SK-N-SH treated with all-trans-retinoic acid at 6 μM for 48 hours (cell line): Measurements from ENCODE around the gene ACOT2.

Source experiments
- ATAC-seq: fragments of 200-7000 bp; cut with Tn5 transposase; 3 replicates; pipeline ENCODE4 v1.9.1; 2020; ENCODE audit warnings: mild to moderate bottlenecking, moderate library complexity
- ARNTL ChIP-seq: fragments of 450-650 bp; formaldehyde crosslinking; IDR thresholded peaks from 2 replicates; pipeline ENCODE4 v1.5.0; 2020; ENCODE audit warnings: low read depth, mild to moderate bottlenecking, moderate library complexity, borderline replicate concordance
- BACH2 ChIP-seq: fragments of 250-450 bp; sonication (Bioruptor Pico); IDR thresholded peaks from 2 replicates; pipeline ENCODE4 v1.9.0; 2021; ENCODE audit warnings: mild to moderate bottlenecking, borderline replicate concordance
- CSDC2 ChIP-seq: fragments of 250-450 bp; sonication (Bioruptor Pico); IDR thresholded peaks from 2 replicates; pipeline ENCODE4 v1.5.0; 2020; ENCODE audit warnings: mild to moderate bottlenecking, moderate library complexity
- ESRRG ChIP-seq: fragments of 250-450 bp; sonication (Bioruptor Pico); IDR thresholded peaks from 2 replicates; pipeline ENCODE4 v1.6.1; 2021; ENCODE audit warnings: mild to moderate bottlenecking
- OSR1 ChIP-seq: fragments of 250-450 bp; sonication (Bioruptor Pico); IDR thresholded peaks from 2 replicates; pipeline ENCODE4 v1.8.0; 2022; ENCODE audit warnings: moderate library complexity, mild to moderate bottlenecking, inconsistent platforms
- PPARA ChIP-seq: fragments of 250-450 bp; sonication (Bioruptor Pico); IDR thresholded peaks from 2 replicates; pipeline ENCODE4 v1.5.0; 2020; ENCODE audit warnings: mild to moderate bottlenecking, borderline replicate concordance
- RARB ChIP-seq: fragments of 250-450 bp; sonication (Bioruptor Pico); IDR thresholded peaks from 2 replicates; pipeline ENCODE4 v1.8.0; 2021; ENCODE audit warnings: mild to moderate bottlenecking, moderate library complexity
- ZC3H10 ChIP-seq: fragments of 250-450 bp; sonication (Bioruptor Pico); IDR thresholded peaks from 2 replicates; pipeline ENCODE4 v1.5.1; 2021; ENCODE audit warnings: mild to moderate bottlenecking, moderate library complexity
- ZFP3 ChIP-seq: fragments of 250-450 bp; sonication (Bioruptor Pico); IDR thresholded peaks from 2 replicates; pipeline ENCODE4 v1.5.0; 2020; ENCODE audit warnings: mild to moderate bottlenecking, moderate library complexity
- ZFP30 ChIP-seq: fragments of 450-650 bp; formaldehyde crosslinking; IDR thresholded peaks from 2 replicates; pipeline ENCODE4 v1.5.0; 2022; ENCODE audit warnings: mild to moderate bottlenecking, moderate library complexity
- ZNF565 ChIP-seq: fragments of 450-650 bp; formaldehyde crosslinking; conservative IDR thresholded peaks from 2 replicates; pipeline ENCODE4 v1.5.0; 2020; ENCODE audit warnings: low read depth, mild to moderate bottlenecking, moderate library complexity
- ZNF70 ChIP-seq: fragments of 450-650 bp; formaldehyde crosslinking; IDR thresholded peaks from 2 replicates; pipeline ENCODE4 v1.5.0; 2020; ENCODE audit warnings: mild to moderate bottlenecking, moderate library complexity
- ZNF8 ChIP-seq: fragments of 450-650 bp; formaldehyde crosslinking; IDR thresholded peaks from 2 replicates; pipeline ENCODE4 v1.5.0; 2020; ENCODE audit warnings: mild to moderate bottlenecking, moderate library complexity
- TF ChIP-seq, protein P1 (sequence below): fragments of 250-450 bp; sonication (Bioruptor Pico); IDR thresholded peaks from 2 replicates; pipeline ENCODE4 v1.5.1; 2021; ENCODE audit warnings: mild to moderate bottlenecking, moderate library complexity
- TF ChIP-seq, protein P2 (sequence below): fragments of 250-450 bp; sonication (Bioruptor Pico); IDR thresholded peaks from 2 replicates; pipeline ENCODE4 v1.8.0; 2021; ENCODE audit warnings: low read depth, mild to moderate bottlenecking, moderate library complexity, borderline replicate concordance
- TF ChIP-seq, protein P3 (sequence below): fragments of 250-450 bp; sonication (Bioruptor Pico); IDR thresholded peaks from 2 replicates; pipeline ENCODE4 v1.5.1; 2020; ENCODE audit warnings: low read depth, mild to moderate bottlenecking, moderate library complexity
- TF ChIP-seq, protein P4 (sequence below): fragments of 250-450 bp; sonication (Bioruptor Pico); IDR thresholded peaks from 2 replicates; pipeline ENCODE4 v1.8.0; 2020; ENCODE audit warnings: mild to moderate bottlenecking, moderate library complexity, borderline replicate concordance

Gene ACOT2, protein sequence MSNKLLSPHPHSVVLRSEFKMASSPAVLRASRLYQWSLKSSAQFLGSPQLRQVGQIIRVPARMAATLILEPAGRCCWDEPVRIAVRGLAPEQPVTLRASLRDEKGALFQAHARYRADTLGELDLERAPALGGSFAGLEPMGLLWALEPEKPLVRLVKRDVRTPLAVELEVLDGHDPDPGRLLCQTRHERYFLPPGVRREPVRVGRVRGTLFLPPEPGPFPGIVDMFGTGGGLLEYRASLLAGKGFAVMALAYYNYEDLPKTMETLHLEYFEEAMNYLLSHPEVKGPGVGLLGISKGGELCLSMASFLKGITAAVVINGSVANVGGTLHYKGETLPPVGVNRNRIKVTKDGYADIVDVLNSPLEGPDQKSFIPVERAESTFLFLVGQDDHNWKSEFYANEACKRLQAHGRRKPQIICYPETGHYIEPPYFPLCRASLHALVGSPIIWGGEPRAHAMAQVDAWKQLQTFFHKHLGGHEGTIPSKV

DNA sequence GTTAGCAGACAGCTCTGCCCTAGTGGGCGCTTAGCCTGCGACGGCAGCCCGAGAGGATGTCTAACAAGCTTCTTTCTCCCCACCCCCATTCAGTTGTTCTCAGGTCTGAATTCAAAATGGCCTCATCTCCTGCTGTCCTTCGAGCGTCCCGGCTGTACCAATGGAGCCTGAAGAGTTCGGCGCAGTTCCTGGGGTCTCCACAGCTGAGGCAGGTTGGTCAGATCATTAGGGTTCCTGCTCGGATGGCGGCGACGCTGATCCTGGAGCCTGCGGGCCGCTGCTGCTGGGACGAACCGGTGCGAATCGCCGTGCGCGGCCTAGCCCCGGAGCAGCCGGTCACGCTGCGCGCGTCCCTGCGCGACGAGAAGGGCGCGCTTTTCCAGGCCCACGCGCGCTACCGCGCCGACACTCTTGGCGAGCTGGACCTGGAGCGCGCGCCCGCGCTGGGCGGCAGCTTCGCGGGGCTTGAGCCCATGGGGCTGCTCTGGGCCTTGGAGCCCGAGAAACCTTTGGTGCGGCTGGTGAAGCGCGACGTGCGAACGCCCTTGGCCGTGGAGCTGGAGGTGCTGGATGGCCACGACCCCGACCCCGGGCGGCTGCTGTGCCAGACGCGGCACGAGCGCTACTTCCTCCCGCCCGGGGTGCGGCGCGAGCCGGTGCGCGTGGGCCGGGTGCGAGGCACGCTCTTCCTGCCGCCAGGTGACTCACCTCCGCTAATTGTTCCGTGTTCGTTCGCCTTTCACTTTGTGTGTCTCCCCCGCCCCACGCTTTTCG, at the start of gene ACOT2:
TSS of gene ACOT2 (plus strand) at position 29 of the 774 bp plus-strand sequence. CDS start at position 57, 28 bp downstream.
- 0 out of 2 replicates have a peak, but pooled peaks have one; percentile 4 for TF ChIP-seq CSDC2
- ATAC-seq: peak; percentile 92

DNA sequence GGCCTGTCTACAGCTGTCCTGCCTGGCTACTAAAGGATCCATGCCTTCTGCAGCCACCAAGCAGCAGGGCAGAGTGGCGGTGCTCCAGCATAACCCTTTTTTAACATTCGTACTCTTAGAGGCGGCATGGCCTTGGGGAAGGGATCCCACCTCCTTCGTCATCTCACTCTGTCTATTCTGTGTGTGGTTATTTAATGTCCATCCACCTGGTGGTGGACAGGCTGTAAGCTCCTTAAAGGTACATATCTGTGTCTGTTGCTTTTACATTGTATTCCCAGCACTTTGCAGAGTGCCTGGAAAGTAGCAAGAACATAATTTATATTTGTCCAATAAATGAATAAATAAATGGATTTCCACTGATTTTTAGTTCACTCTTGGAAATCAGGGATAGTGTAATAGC, 47.8 kb upstream of the ACOT2 start:
- ATAC-seq: no peak
- TF ChIP-seq ZNF70 (CRISPR knock-in tag) (no peak), OSR1 (CRISPR knock-in tag) (no peak), ZC3H10 (no peak), ZFP30 (CRISPR knock-in tag) (no peak), ARNTL (CRISPR knock-in tag) (no peak), ZNF8 (CRISPR knock-in tag) (no peak), ZNF565 (no peak)
- TF ChIP-seq, protein P1, sequence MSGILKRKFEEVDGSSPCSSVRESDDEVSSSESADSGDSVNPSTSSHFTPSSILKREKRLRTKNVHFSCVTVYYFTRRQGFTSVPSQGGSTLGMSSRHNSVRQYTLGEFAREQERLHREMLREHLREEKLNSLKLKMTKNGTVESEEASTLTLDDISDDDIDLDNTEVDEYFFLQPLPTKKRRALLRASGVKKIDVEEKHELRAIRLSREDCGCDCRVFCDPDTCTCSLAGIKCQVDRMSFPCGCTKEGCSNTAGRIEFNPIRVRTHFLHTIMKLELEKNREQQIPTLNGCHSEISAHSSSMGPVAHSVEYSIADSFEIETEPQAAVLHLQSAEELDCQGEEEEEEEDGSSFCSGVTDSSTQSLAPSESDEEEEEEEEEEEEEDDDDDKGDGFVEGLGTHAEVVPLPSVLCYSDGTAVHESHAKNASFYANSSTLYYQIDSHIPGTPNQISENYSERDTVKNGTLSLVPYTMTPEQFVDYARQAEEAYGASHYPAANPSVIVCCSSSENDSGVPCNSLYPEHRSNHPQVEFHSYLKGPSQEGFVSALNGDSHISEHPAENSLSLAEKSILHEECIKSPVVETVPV: no peak
- TF ChIP-seq, protein P2, sequence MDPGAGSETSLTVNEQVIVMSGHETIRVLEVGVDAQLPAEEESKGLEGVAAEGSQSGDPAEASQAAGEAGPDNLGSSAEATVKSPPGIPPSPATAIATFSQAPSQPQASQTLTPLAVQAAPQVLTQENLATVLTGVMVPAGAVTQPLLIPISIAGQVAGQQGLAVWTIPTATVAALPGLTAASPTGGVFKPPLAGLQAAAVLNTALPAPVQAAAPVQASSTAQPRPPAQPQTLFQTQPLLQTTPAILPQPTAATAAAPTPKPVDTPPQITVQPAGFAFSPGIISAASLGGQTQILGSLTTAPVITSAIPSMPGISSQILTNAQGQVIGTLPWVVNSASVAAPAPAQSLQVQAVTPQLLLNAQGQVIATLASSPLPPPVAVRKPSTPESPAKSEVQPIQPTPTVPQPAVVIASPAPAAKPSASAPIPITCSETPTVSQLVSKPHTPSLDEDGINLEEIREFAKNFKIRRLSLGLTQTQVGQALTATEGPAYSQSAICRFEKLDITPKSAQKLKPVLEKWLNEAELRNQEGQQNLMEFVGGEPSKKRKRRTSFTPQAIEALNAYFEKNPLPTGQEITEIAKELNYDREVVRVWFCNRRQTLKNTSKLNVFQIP (CRISPR knock-in tag): no peak

DNA sequence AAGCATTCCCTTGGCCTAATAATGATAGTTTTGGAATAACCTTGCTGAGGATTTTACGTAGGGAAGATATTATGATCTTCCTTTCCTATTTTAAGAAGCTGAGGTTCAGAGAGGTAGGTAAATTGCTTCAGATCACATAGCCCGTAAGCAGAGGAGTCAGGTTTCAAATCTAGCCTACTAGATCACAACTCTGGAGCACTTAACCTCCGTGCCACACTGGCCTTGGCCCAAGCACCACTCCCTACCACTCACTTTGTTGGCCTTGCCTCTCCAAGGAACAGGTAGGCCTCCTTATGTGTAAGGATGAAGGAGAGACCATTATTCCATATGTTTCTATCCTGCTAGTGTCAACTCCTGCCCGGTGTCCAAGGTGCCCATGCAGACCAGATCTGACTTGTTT, 44.5 kb upstream of the ACOT2 start:
- no peak for ATAC-seq
- TF ChIP-seq, protein P2 (CRISPR knock-in tag): no peak
- TF ChIP-seq ZC3H10 (no peak), BACH2 (CRISPR knock-in tag) (no peak), ZFP3 (CRISPR knock-in tag) (no peak), OSR1 (CRISPR knock-in tag) (no peak), PPARA (no peak), ZNF565 (no peak), ESRRG (CRISPR knock-in tag) (no peak), RARB (no peak), ARNTL (CRISPR knock-in tag) (no peak)
- TF ChIP-seq, protein P3, sequence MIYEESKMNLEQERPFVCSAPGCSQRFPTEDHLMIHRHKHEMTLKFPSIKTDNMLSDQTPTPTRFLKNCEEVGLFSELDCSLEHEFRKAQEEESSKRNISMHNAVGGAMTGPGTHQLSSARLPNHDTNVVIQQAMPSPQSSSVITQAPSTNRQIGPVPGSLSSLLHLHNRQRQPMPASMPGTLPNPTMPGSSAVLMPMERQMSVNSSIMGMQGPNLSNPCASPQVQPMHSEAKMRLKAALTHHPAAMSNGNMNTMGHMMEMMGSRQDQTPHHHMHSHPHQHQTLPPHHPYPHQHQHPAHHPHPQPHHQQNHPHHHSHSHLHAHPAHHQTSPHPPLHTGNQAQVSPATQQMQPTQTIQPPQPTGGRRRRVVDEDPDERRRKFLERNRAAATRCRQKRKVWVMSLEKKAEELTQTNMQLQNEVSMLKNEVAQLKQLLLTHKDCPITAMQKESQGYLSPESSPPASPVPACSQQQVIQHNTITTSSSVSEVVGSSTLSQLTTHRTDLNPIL: no peak
- TF ChIP-seq, protein P4, sequence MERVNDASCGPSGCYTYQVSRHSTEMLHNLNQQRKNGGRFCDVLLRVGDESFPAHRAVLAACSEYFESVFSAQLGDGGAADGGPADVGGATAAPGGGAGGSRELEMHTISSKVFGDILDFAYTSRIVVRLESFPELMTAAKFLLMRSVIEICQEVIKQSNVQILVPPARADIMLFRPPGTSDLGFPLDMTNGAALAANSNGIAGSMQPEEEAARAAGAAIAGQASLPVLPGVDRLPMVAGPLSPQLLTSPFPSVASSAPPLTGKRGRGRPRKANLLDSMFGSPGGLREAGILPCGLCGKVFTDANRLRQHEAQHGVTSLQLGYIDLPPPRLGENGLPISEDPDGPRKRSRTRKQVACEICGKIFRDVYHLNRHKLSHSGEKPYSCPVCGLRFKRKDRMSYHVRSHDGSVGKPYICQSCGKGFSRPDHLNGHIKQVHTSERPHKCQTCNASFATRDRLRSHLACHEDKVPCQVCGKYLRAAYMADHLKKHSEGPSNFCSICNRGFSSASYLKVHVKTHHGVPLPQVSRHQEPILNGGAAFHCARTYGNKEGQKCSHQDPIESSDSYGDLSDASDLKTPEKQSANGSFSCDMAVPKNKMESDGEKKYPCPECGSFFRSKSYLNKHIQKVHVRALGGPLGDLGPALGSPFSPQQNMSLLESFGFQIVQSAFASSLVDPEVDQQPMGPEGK (CRISPR knock-in tag): no peak
- TF ChIP-seq, all 23 proteins: peak for 0
